NCI-H345 treated with DMSO at 0.1 percent for 48 hours (cell line): Measurements from ENCODE around the gene KRT80.
"Not testable (repeated sequence)": the region's sequence is repeated elsewhere in the genome, so short reads cannot be mapped to it uniquely, and the experiment has no call there.

ENCODE experiments used
- DNase-seq: peaks from one replicate; lab custom pipeline; 2025; ENCODE audit not compliant: unreplicated experiment; lab: John Stamatoyannopoulos, UW

KRT80 gene

GRCh38 chr12:52191841-52192791, at the start of gene KRT80:
TSS of gene KRT80 (minus strand) at chr12:52192014. CDS start at chr12:52191902, 112 bp downstream.
- peak; percentile 89 for DNase-seq

GRCh38 chr12:52241205-52241842, 49.5 kb upstream of the KRT80 start:
- DNase-seq, result no peak

GRCh38 chr12:52240247-52240646, 48.4 kb upstream of the KRT80 start:
- DNase-seq, result not testable (repeated sequence)

GRCh38 chr12:52239767-52240166, 48.0 kb upstream of the KRT80 start:
- no peak for DNase-seq

GRCh38 chr12:52238916-52239646, 47.3 kb upstream of the KRT80 start:
- no peak for DNase-seq

GRCh38 chr12:52238207-52238840, 46.5 kb upstream of the KRT80 start:
- no peak for DNase-seq

- no peak for DNase-seq
Observed at GRCh38 chr12:52236386-52237050, 44.7 kb upstream of the KRT80 start.

- DNase-seq, result peak; percentile 76
Observed at GRCh38 chr12:52235822-52236361, 44.1 kb upstream of the KRT80 start.

- DNase-seq, result no peak
Observed at GRCh38 chr12:52235001-52235764, 43.4 kb upstream of the KRT80 start.

GRCh38 chr12:52234223-52234810, 42.5 kb upstream of the KRT80 start:
- DNase-seq, result no peak

GRCh38 chr12:52233462-52234207, 41.8 kb upstream of the KRT80 start:
- DNase-seq, result no peak

- DNase-seq, result no peak
Observed at GRCh38 chr12:52232674-52233461, 41.1 kb upstream of the KRT80 start, which contains the start of gene KRT7. TSS of gene KRT7 (plus strand) at chr12:52233243. CDS start at chr12:52233297, 54 bp downstream.

GRCh38 chr12:52232203-52232673, 40.4 kb upstream of the KRT80 start:
- DNase-seq, result peak; percentile 70

- DNase-seq, result no peak
Observed at GRCh38 chr12:52231305-52232202, 39.7 kb upstream of the KRT80 start.

- DNase-seq, result no peak
Observed at GRCh38 chr12:52230364-52231281, 38.8 kb upstream of the KRT80 start.
